NCI-H1417 (cell line): ENCODE results near the gene CLPX.
"Not testable (repeated sequence)": the region's sequence is repeated elsewhere in the genome, so short reads cannot be mapped to it uniquely, and the experiment has no call there.

Source experiments
- DNase-seq, 3 experiments: peaks; one replicate each; lab custom pipeline; 2025; lab: John Stamatoyannopoulos, UW

CLPX gene

GRCh38 chr15:65101891-65102708, 83.0 kb downstream of the CLPX start:
- no peak for DNase-seq

- DNase-seq: peak in 2 of 3 experiments; percentile 18 to 34
These were observed 83.7 kb downstream of the CLPX start for GRCh38 chr15:65101411-65101890.

- no peak for DNase-seq
These were observed 84.7 kb downstream of the CLPX start for GRCh38 chr15:65100442-65100841.

GRCh38 chr15:65099801-65100200, 85.3 kb downstream of the CLPX start:
- DNase-seq: not testable (repeated sequence)

- DNase-seq: no peak
These were observed 85.8 kb downstream of the CLPX start for GRCh38 chr15:65099336-65099735.
